GM12865 (cell line): Measurements from ENCODE around the gene PLK5.
"Not testable (repeated sequence)": the region's sequence is repeated elsewhere in the genome, so short reads cannot be mapped to it uniquely, and the experiment has no call there.

Source experiments
- DNase-seq: peaks from one replicate; pipeline ENCODE4 v3.0.0; 2010; ENCODE audit warnings: low read depth
- H3K4me3 ChIP-seq: 2 replicates; pipeline ENCODE4 v1.5.1; 2011; ENCODE audit warnings: mild to moderate bottlenecking, low read depth, low read length, control low read depth
- TF ChIP-seq, protein P1 (sequence below): IDR thresholded peaks from 2 replicates; pipeline ENCODE4 v1.5.1; 2011; ENCODE audit warnings: low read length, control low read depth, low read depth, inconsistent platforms; ENCODE audit not compliant: insufficient read depth; ENCODE audit errors: missing control alignments

Gene PLK5, protein sequence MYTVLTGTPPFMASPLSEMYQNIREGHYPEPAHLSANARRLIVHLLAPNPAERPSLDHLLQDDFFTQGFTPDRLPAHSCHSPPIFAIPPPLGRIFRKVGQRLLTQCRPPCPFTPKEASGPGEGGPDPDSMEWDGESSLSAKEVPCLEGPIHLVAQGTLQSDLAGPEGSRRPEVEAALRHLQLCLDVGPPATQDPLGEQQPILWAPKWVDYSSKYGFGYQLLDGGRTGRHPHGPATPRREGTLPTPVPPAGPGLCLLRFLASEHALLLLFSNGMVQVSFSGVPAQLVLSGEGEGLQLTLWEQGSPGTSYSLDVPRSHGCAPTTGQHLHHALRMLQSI

DNA sequence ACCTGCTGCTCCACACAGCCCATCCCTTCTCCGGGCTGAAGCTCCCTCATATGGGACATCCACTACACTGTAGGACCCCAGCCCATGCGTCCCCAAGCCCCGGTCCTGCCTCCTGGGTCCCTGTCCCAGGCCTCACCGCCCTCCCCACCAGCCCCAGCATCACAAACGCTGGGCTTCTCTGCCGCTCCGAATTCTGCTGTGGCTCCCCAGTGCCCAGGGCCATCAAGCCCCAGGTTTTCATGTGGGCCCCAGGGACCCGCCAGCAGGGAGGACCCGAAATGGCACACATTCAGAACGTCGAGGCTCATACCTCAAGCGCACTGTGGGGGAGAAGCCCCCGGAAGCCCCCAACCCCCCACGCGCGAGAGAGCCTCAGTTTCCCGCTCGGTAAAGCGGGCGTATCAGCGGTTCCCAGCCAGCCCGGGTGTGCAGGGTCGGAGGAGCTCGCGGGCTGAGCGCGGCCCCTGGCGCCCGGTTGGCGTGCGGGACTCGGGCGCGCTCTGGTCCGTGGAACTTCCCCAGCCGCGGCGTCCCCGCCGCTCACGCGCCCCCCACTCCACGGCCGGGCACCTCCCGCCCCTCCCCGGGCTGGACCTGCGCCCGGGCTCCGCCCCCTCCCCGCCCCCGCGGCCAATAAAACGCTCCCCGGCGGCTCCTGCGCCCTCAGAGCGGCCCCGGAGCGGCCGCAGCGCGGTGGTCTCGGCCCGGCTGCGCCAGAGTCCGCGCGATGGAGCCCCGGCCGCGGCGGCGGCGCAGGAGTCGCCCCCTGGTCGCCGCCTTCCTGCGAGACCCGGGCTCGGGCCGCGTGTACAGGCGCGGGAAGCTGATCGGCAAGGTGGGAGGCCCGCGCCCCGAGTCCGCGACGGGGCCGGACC, at the start of gene PLK5:
PLK5 (plus strand) TSS at position 666 of the 875 bp plus-strand sequence. CDS start 2,920 bp downstream, outside the sequence.
- TF ChIP-seq, protein P1, sequence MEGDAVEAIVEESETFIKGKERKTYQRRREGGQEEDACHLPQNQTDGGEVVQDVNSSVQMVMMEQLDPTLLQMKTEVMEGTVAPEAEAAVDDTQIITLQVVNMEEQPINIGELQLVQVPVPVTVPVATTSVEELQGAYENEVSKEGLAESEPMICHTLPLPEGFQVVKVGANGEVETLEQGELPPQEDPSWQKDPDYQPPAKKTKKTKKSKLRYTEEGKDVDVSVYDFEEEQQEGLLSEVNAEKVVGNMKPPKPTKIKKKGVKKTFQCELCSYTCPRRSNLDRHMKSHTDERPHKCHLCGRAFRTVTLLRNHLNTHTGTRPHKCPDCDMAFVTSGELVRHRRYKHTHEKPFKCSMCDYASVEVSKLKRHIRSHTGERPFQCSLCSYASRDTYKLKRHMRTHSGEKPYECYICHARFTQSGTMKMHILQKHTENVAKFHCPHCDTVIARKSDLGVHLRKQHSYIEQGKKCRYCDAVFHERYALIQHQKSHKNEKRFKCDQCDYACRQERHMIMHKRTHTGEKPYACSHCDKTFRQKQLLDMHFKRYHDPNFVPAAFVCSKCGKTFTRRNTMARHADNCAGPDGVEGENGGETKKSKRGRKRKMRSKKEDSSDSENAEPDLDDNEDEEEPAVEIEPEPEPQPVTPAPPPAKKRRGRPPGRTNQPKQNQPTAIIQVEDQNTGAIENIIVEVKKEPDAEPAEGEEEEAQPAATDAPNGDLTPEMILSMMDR, result no peak
- H3K4me3 ChIP-seq, result no peak within 1 kb of the TSS
- DNase-seq, result no peak

DNA sequence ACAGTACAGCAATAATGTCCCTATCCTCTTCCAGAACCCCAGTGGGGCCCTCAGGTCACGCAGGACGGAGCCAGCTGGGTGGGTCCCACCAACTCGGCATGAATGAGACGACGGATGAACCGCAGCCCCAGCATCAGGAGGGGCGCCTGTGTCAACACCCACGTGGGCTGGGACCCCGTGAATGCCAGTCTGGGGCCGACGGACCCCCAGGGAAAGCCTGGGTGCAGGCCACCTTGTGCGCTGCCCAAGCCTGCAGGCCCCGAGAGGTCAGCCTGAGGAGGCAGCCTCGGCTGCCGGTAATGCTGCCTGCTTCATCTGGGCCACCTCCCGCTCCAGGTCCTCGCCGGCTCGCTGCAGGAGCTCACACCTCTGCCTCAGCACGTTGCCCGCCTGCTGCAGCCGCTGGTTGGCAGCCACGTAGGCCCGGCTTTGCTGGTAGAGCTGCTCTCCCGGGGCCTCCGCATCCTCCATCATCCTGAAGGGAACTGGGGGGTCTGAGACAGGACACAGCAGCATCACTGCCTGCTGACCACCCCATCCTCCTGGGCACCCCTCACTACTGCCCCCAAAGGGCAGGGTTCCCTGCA, 49.0 kb upstream of the PLK5 start:
- TF ChIP-seq, protein P1, result no peak
- no peak overlapping the region for H3K4me3 ChIP-seq
- DNase-seq, result no peak

DNA sequence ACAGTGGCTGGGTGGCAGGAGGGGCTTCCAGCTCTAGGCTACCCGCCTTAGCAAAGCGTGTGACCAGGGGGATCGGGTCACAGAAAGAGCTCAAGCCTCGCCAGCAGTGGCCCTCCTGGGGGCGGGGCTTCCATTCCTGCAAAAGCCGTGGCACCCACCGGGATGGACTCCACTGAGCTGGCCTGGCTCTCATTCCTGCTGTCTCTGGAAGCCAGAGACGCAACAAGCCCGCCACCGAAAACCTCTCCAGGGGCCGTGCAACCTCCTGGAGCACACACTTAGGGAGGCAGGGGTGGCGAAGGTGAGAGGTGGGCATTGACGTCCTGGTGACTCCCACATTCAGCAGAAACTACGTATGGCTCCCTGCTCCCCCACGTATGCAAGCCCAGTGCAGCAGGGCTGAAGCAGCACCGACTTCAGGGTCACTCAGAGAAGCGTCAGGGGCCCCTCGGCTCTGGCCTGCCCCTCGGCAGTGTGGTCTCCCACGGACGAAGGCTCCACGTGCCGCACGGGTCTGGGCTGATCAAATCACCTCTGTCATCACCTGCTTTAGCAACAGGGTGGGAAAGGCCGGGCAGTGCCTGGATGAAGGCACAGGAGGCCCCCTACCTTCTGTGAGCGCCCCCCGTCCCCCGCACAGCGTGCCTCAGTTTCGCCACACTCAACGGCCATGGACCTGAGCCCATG, 48.0 kb upstream of the PLK5 start:
- no peak overlapping the region for H3K4me3 ChIP-seq
- TF ChIP-seq, protein P1, result no peak
- DNase-seq, result no peak

DNA sequence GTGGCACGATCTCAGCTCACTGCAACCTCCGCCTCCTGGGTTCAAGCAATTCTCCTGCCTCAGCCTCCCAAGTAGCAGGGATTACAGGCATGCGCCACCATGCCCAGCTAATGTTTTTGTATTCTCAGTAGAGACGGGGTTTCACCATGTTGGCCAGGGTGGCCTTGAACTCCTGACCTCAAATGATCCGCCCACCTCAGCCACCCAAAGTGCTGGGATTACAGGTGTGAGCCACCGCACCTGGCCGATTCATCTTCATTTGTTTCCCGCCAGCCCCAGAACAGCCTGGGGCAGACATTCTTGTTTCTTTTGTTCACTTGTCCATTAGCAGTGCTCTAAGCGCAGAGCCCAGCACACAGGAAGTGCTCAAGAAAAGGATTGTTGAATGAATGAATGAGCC, 46.8 kb upstream of the PLK5 start:
- DNase-seq, result not testable (repeated sequence)

DNA sequence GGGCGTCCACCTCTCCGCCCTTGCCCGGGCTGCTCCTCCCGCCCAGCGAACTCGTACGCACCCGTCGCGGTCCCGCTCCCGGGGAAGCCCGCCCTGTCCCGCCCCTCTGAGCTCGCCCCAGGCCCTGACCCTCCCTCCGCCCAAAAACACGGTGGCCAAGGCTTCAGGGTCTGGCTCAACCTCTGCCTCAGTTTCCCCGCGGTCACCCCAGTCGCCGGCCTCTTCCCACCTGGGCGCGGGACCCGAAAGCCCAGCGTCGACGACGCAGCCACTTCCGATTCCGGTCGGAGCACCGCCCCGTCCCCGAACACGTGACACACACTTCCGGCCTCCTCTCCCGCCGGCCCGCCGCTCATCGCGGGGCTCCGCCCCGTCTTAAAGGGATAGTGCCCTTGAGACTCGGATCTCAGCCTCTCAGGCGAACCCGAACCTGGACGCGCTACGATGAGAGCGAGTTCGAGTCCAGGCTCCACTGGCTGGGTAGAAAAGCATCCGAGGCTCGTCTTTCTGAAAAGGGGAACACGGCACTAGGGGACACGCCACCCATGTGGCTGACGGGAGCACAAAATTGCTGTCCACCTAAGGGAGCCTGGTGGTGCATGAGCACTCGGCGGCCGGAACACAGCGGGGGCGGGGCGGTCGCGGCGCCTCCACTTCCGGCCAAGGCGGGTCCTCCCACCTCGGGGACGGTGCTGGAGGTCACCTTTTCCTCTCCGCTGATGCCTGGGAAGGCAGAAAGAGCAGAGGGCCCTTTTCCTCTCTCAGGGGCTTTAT, 44.8 kb upstream of the PLK5 start, which contains the start of gene C19orf25:
C19orf25 (minus strand) TSS at position 282 of the 774 bp plus-strand sequence. CDS start 312 bp downstream, outside the sequence.
- TF ChIP-seq, protein P1, result no peak
- DNase-seq, result peak; percentile 97
- H3K4me3 ChIP-seq, result peak within 1 kb of the TSS; percentile 64

More for the DNA sequence above, 46.8 kb upstream of the PLK5 start:
- H3K4me3 ChIP-seq, result not testable (repeated sequence)

DNA sequence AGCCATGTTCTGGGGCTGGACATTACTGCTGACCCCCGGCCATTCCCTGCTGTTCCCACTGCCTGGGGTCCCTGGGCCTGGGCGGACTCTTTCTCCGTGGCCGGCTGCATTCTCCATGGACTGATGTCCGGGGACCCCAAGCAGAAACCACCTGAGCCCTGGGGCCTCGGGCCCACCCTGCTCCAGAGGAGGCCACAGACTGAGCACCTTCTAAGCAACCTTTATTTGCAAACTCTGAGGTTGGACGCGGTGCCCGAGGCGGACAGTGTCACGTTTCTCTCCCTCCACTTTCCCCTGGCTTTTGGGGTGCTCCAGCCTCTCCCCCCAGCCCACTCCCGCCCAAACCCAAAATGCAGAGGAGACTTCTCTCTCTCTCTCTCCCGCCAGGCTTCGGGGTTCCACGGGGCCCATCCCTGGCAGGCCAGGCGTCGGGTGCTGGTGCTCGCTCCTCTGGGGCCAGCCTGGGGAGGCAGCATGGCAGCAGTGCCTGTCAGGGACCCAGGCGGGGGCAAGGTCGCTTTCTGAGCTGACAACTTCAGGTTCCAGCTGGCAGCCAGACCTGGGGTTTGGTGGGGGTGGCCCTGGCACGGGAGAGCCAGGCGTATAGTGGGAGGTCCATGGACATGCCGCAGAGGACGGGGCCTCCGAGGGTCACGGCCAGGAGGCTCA, 42.5 kb upstream of the PLK5 start:
- DNase-seq, result no peak
- H3K4me3 ChIP-seq, result no peak overlapping the region
- TF ChIP-seq, protein P1, result no peak
